Measurements from ENCODE around the gene DGKD.
"Not testable (repeated sequence)": the region's sequence is repeated elsewhere in the genome, so short reads cannot be mapped to it uniquely, and the experiment has no call there.

The DGKD gene

DNA sequence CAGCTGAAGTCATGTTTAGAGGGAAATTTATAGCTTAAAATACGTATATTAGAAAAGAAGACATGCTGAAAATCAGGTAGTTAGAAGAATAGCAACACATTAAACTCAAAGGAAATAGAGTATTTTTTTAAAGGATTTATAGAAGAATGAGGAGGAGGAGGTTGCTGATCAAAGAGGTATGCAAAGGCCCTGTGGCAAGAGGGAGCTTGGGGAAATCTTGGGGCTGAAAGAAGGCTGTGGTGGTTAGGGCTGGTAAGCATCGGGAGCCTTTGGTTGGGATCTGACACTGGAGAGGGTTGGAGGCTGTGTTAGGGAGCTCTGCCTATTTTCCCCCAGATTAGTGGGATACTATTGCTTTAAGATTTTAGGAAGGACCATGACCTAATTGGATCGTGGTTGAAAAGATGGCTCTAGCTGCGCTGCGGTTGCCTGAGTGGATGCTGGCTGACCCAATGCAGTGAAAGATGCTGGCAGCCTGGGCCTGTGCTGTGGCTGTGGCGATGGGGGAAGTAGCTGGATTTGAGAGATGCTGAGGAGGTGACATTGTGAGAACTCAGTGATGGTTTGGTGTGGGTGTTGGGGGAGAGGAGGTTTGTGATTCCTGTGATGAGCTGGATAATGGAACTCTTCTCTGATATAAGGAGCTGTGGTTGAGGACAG is 11.7 kb downstream of the DGKD start:
- no peak for FAIRE-seq

DNA sequence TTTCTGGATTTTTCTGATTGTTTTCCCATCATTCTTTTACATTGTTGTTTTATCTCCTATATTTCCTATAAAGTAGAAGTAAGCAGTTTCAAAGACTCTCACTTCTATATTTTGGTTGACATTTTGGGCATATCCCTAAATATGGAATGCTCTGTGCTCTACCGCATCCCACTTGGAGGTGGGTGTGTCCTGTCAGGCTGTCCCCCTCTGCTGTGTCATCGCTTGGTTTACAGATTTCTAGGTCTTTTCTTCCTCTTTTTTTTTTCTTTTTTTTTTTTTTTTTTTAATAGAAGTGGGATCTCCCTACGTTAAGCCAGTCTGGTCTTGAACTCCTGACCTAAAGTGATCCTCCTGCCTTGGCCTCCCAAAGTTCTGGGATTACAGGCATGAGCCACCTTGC is 13.3 kb downstream of the DGKD start:
- no peak for FAIRE-seq

DNA sequence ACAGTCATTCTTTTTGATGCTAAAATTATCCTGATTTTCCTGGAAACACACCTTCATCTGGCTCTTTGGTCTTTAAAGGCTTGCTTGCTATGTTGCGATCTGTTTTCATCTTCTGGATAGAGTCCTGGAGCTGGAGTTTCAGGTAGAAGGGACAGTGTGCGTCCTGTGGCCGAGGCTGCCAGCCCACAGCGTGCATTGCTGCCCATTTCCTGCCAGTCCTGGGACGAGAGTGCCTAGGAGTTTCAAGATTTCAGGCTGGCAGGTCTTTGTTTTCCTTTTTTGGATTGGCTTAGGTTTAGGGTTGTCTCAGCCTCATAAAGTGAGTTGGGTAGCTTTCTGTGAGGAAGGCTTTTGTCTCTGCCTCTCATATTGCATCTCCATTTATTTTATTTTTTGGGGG is 14.5 kb downstream of the DGKD start:
- FAIRE-seq = no peak

DNA sequence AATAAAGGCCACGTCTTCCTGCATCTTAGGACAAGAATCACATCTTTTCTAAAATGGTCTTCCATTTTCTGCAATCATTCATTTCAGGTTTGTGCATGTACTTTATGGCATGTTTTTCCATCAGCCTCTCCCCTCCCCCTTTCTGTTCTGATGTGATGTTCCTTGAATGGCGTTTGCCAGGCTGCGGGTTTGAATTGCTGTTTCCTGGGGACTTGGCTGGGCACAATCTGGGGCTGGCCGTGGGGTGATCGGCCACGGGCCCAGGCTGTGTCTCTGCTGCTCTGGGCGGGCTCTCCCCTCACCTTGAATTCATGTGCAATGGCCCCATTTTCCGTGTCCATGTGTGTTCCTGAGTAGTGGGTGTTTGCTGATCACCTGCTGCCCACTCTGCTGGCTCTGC is 15.2 kb downstream of the DGKD start:
- FAIRE-seq = no peak

DNA sequence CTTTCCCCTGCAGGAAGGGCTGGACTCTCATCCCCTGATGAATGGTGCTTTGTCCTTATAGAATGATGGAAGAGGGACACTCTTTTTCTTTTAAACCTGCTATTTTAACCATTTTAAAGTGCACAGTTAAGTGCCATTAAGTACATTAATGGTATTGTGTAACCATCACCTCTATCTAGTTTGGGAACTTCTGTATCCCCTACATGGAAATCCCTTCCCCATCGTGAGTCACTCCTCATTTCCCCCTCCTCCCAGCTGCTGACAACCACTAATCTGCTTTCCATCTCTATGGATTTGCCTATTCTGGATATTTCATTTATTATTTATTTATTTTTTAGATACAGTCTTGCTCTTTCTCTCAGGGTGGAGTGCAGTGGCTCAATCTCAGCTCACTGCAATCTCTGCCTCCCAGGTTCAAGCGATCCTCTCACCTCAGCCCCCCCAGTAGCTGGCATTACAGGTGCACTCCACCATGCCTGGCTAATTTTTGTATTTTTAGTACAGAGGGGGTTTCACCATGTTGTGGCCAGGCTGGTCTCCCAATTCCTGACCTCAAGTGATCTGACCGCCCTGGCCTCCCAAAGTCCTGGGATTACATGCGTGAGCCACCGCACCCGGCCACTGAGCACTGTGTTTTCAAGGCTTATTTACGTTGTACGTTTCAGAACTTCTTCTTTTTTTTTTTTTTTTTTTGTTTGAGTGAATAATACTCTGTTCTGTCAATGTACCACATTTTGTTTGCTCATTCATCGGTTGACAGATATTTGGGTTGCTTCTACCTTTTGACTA is 15.8 kb downstream of the DGKD start:
- FAIRE-seq = no peak

DNA sequence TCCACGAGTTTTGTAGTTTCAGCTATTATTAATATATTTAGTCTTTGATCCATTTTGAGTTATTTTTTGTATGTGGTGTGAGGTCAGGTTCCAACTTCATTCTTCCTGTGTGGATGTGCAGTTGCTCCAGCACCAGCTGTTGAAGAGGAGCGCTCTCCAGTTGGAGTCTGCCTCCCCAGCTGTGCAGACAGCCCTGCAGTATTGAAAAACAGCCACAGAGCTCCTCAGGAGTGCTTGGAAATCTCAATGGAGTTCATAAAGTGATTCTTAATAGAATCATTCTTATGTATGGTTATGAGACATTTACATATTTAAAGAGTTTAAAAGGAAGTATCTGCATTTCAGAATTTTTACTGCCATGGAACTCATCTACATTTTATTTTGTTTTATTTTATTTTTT is 17.3 kb downstream of the DGKD start:
- FAIRE-seq = no peak

DNA sequence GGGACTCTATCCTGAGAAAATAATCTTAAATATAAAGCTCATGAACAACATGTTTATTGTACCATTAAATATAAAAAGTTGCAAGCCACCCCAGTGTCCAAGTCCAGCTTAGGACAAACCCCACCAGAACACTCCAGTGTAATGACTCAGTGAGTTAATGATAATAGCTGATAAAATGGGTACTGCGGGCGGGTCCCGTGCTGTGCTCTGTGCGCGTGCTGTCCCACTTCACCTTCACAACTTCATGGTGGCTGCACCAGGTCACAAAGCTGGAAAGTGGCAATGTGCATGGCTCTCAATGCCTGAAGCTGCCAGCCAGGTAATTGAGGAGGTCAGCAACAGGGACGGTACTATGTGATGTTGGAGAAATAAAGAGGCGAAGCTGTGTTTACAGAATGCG is 18.6 kb downstream of the DGKD start:
- FAIRE-seq = no peak

DNA sequence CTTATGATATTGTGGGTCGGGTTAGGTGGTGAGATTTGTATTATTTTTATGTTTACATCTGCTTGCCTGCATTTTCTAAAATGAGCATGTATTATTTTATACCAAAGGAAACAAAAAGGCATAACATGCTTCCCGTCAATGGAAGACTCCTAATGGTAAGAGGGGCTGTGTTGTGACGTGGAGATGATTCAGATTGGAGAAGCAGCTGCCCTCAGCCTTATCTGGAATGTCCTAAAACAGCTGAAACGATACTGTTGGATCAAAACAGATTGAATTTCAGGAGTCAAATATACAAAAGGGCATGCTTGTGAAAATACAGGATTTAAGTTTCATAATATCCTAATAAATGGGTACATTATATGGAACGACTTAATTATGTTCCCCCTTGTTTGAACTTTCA is 19.0 kb downstream of the DGKD start:
- no peak for FAIRE-seq

DNA sequence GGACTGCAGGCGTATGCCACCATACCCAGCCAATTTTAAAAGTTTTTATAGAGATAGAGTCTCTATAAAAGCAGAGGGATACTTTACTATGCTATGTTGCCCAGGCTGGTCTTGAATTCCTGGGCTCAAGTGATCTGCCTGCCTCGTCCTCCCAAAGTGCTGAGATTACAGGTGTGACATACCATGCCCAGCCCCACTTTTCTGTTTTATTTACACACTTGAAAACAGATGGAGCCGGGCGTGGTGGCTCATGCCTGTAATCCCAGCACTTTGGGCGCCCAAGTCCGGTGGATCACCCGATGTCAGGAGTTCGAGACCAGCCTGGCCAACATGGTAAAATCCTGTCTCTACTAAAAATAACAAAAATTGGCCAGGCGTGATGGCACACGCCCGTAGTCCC is 20.5 kb downstream of the DGKD start:
- FAIRE-seq = not testable (repeated sequence)

DNA sequence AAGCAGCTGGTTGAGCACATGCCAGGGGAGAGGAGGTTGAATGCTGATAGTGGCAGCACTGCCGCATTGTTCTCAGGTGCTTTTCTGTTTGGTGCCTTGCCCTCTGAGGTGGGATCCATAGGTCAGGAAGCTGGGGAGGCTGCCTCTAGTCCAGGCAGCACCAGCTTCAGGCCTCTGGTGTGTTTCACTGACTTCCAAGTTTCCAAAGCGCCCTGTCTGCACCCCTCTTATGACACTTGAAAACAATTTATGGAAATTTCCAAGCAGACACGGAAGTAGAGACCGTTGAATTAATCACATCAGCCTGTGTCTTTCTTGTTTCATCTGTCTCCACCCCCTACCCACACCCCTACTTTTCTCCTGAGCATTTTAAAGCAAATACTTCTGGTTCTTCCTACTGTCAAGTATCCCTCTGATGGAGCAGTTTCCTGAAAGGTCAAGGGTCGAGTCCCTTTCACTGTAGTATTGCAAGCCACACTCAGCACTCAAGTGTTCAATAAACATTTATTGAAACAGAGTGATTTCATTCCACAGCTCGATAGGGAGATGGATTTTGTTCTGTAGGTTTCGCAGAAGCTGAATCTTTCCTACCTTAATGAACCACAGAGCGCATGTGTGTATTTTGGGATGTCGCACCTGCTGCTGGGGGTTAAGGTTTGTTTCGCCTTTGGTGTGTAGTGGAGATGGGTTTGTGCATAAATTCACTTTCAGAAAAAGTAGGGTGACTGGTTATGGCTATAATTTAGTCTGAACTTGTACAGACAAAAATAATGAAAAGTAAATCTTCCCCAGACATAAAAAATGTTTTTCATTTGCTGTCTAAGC is 21.4 kb downstream of the DGKD start:
- FAIRE-seq = no peak

DNA sequence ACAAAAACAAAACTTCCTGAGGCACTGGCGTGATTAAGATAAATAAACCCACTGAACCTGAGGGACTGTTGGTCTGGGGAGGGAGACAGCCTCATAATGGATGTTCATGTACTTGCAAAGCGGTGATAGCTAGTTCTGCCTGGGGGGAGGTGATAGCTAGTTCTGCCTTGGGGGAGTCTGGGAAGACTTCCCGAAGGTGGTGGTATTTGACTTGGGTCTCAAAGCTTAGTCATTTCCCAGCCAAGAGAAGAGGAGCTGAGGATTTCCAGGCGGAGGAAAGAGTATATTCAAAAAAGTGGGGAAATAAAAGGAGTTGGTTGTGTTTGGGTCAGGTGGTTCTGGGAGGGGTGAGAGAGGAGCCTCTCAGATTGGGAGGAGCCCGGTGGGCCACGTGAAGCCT is 24.7 kb downstream of the DGKD start:
- FAIRE-seq = no peak

DNA sequence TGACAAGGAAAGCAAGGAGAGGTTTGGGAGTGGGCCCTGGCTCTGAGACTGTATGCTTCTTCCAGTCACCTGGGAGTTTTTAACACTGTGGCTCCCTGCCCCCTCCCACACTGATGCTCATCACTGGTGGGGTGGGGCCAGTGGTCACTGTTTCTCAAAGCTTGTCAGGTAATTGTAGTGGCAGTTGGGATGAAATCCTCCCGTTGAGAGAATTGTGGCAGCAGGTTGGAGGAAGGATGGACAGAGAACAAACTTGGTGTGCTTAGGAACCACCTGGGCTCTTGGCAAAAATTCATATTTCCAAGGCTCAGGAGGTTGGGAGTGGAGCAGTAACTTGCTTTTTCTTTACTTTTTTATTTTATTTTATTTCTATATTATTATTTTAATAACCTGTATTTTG is 25.1 kb downstream of the DGKD start:
- no peak for FAIRE-seq

DNA sequence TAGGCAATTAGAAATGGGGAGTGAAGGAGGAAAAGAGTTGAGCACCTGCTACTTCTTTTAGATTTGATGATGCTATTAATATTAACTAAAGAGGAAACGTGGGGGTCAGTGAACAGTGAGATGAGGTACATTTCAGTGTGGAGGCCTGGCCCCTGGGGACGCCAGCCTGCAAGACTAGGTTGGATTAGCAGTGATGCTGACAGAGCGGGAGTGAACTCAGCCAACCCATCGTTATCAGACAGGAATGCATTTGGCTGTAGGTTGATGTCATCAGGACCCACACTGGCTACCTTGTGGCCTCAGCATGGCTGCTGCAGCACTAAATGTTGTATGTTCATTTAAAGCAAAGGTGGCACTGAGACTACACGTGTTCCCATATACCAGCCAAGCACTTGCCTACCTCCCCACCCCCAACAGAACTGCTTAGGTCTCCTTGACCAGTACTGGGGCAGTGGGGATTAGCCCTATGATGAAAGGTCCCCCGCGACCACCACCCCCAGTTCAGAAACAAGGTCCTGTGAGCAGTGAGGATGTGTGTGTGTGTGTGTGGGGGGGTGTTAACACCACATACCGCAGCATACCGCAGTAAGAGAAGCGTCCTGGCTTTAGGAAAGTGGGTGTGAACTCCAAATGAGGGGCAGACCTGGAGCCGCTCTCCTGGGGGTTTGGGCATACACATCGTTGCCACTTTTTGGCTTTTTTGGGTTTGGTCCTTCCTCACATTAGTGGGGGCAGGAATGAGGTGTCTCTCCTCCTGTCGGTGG is 26.0 kb downstream of the DGKD start:
- FAIRE-seq = no peak

DNA sequence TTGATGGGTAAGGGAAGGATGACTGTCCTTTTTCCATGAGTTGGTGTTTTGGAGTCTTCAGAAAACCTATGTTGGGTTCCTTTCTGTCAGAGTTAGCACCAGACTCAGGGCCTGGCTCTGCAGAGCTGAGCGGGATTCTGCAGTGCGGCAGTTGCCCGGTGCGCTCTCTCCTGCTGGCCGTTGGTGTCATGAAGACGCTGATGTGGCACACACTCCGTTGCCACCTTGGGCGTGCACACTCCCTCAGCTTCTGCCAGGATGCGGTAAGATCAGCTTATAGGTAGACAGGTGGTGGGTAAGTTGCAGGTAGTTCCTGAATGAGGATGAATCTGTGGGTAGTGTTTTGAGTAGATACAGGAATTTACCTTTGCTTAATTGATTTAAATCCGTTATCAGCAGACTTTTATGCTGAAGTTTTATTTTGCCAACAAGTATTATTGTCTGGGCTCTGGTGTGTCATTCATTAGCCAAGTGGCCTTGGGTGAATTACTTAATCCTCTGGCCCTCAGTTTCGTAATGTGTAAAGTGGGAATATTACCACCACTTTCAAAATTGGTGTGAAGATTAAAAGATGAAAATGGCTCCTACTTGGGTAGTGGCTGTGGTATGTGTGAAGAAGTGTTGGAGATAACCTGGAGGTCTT is 26.8 kb downstream of the DGKD start:
- no peak for FAIRE-seq

DNA sequence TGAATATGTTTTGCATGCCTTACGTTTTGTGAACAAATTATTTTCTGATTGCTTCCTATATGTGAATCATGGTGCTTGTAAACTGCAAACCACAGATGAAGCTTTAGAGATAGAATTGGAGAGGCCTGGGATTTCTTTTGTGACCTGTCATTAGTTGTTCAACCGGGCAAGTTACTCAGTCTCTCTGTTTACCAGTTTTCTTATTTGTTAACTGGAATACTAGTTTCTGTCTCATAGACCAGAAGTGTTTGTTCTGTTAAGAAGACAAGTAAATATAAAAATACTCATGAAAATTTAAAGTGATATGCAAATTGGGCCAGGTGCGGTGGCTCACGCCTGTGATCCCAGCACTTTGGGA is 27.3 kb downstream of the DGKD start:
- no peak for FAIRE-seq

DNA sequence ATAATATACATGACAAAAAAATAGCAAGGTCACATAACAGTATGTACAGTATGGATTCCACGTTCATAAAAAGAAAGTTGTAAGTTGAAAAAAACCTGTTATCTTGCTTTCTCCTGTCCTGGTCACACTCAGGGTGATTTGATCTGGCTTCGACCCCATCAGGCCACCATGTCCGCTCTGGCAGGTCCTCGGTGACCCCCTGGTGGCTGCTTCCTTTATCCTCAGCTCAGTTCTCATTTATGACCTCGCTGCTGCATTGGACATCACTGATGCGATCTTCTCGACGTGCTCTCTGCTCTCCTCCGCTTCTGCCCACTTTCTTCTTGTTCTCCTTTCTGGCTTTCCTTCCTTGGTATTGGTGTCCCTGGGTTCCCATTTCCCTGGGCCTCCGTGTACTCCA is 29.7 kb downstream of the DGKD start:
- FAIRE-seq = no peak

DNA sequence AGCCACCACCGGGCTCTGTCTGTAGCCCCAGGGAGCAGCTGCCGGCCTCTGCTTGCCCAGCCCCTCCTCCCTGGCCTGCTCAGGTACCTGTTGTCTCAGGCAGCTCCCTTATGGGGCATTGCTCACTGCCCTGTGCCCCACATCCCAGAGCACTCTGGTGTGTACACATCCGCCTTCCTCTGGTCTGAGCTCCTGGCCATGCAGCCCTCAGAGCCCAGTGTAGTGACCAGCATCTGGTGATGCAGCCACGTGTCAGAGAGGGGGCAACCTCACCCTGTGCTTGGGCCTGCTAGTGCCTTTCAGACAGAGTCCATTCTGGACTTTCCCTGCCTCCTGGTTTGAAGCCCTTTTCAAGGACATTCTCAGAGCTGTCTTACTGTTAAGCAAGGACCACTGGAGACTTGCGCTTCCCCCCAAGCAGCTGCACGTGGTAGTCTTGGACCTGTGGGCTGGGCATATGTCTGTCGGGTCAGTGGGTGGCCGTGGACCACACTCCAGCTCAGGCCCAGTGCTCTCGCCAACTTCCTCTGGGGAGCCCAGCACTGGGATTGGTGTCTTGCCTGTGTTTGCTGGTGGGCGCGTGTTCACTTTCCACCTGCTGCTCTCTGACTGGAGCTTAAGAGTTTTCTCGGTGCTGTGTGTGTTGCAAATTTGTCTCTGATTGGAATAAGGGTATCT is 30.7 kb downstream of the DGKD start:
- no peak for FAIRE-seq

DNA sequence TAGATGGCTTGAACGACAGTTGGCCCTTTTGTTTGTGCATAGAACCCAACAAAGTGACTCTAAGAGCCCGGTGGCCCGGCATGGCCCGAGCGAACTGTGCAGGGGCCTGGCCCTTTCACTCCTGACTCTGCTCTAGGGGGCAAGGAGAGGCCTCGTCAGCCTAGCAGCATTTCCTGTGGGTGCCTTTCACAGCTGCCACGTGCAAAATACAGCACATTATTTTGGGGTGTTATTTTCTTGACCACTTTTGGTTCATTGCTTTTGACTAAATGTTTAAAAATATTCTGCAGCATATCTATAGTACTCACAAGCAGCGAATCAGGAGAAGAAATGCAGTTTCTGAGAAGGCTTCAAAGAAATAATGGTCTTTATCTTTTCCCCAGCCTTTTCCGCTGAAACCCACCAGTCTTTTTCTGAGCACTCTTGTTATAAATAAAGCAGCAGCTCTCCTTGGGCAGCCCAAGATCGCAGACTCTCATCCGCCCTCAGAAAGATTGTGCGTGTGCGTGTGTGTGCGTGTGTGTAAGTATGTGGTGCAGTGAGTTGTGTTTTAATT is 31.3 kb downstream of the DGKD start:
- no peak for FAIRE-seq

DNA sequence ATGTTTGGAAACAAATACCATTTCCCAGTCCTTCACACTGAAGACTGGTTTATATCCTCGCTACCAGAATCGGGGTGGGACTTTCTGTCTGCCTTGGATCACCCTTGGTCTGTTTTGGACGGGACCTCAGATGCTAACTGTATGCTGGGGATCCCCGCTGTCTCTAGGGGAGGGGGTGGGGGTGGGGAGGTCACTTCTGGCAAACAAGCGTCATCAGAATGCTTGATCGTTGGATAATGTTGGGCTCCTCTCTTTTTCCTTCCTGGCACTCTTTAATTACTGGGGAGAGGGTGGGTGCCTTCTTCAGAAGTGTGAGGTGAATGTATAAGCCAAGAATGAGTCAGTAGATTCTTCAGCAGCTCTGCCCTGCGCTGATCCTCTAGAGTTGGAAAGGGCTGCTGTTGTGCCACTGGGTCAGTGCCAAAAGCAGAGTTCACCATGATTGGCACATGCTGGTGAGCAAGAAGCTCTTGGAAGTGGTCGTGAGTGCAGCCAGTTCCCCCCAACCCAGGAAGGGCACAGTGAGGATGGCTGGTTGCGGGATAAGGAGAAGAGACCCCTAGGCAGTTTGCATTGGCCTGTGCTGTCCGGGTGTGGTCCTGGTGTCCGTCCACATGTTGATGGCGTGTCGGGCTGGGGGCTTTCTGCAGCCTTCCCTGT is 32.2 kb downstream of the DGKD start:
- FAIRE-seq = no peak

DNA sequence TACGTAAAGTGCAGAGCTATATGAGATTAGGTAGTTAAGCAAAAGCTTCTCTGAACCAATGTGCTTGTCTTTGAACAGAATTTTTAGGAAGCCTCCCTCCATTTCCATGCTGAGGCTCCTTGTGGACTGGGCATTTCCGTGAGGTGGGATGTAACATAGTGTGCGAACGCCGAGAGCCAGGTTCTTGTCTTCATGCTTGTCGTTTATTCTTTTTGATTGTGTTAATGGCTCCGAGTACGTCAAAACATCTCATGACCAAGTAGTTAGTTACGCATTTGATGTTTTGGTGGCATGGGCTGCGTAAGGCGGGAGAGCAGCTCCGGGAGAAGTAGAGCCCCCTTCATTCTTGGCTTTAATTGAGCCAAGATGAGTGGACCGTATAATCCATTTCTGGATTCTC is 32.9 kb downstream of the DGKD start:
- FAIRE-seq = no peak

Measured in G401.6 (cell line).